Measurements from ENCODE around the gene PCDHGC3. TPM values are rescaled to one million over a fixed set of nuclear protein-coding genes. Genes with fewer than 3 reads are reported as not detected.

Gene PCDHGC3
- total RNA-seq, 1 experiment from 2014 or later: 1.2 TPM

- ATAC-seq (peak; percentile 84), DNase-seq (ENCODE audit: low read depth, low spot score) (peak; percentile 98)
- intact Hi-C loops (cut with micrococcal nuclease): no loop called here
- peak overlapping the region; percentile 69 for H3K4me2 ChIP-seq (ENCODE audit: low read length)
- CTCF ChIA-PET: interaction anchor here (0.6 to 2.3 kb wide), 14 partner anchors 9 to 329 kb away, joined by 3 to 33 read pairs (median 4); partner anchors contain the start of genes PCDHB10, PCDHB14, PCDHGA10 and TAF7
- POLR2A ChIA-PET: interaction anchor here (0.9 to 1.5 kb wide), 5 partner anchors 9 to 201 kb away, joined by 3 to 11 read pairs (median 4); partner anchors contain the start of genes PCDHGA10 and TAF7
- no peak overlapping the region for H2AFZ ChIP-seq (ENCODE audit: low read depth, low read length, poor library complexity, severe bottlenecking)
- peak overlapping the region; percentile 8 to 40 for H3K4me3 ChIP-seq (replicated peaks in 1 of 2; ENCODE audit: low read depth in 1 of 2, low read length in 2 of 2)
- H3K79me2 ChIP-seq (ENCODE audit: insufficient read depth, low read length): peaks cover 15% of the 10 kb centered on the region; the same call in 1 of the 2 replicates
- H3K9me2 ChIP-seq (ENCODE audit: insufficient read depth): no peaks in the 10 kb centered on the region
- H3K27ac ChIP-seq (ENCODE audit: low read depth, low read length): peak overlapping the region; percentile 80
- BruUV-seq (replicated peaks): no TSS peak
- no peaks in the 10 kb centered on the region for H3K9me3 ChIP-seq (ENCODE audit: control insufficient read depth in 1 of 2, insufficient read depth in 1 of 2, low read depth in 1 of 2, low read length in 2 of 2)
- H3K4me1 ChIP-seq (ENCODE audit: control insufficient read depth in 1 of 2, insufficient read depth in 2 of 2, low read length in 2 of 2): peaks cover 43 to 69% of the 10 kb centered on the region in 2 experiments
- peak overlapping the region; percentile 61 for H3K9ac ChIP-seq (ENCODE audit: low read length)
- RAD21 ChIA-PET (ENCODE audit: low non-redundant PET in 1 of 2, low total read pairs in 2 of 2, uncharacterized antibody in 2 of 2, unreplicated experiment in 2 of 2): interaction anchor here (1.6 to 4.0 kb wide), 2 partner anchors 108 kb away, joined by 5 to 17 read pairs; partner anchors contain the start of gene PCDHGA10 (in 2 of the 2)
- H4K20me1 ChIP-seq (ENCODE audit: insufficient read depth): no peaks in the 10 kb centered on the region
- peaks cover 7 to 52% of the 10 kb centered on the region in 2 experiments; a peak in 3 of 4 replicates for H3K36me3 ChIP-seq (ENCODE audit: control insufficient read depth in 1 of 2, insufficient read depth in 2 of 2, low read length in 2 of 2)
- H3K27me3 ChIP-seq (ENCODE audit: insufficient read depth, low read length): no peaks in the 10 kb centered on the region
- TF ChIP-seq YY1 (IDR thresholded peaks at IDR 0.05; ENCODE audit: extremely low read depth, insufficient replicate concordance, low read depth, low read length): no peak
- TF ChIP-seq EZH2phosphoT487 (IDR thresholded peaks at IDR 0.05; ENCODE audit: borderline replicate concordance): no peak
- TF ChIP-seq ZBTB33 (IDR thresholded peaks at IDR 0.05; ENCODE audit: extremely low read depth, insufficient replicate concordance, low read length): peak; percentile 70
- TF ChIP-seq SP1 (IDR thresholded peaks at IDR 0.05; ENCODE audit: low read depth): peak; percentile 98
- TF ChIP-seq POLR2AphosphoS5 (IDR thresholded peaks at IDR 0.05; ENCODE audit: low read depth, low read length): peak; percentile 69; the same call in 1 of the 2 replicates
- TF ChIP-seq CTCF (IDR thresholded peaks at IDR 0.05 in 2 of 3, conservative IDR thresholded peaks at IDR 0.05 in 1 of 3; ENCODE audit: borderline replicate concordance in 1 of 3, insufficient read depth in 1 of 3, low read depth in 2 of 3, low read length in 2 of 3): no peak
- no peak for TF ChIP-seq RAD21 (IDR thresholded peaks at IDR 0.05; ENCODE audit: low read depth)
- peak; percentile 88; the same call in 1 of the 2 replicates for TF ChIP-seq ATF3 (IDR thresholded peaks at IDR 0.05)
- TF ChIP-seq ZFX (IDR thresholded peaks at IDR 0.05): no peak
- TF ChIP-seq JUND (IDR thresholded peaks at IDR 0.05): peak; percentile 99
- TF ChIP-seq ZNF274 (IDR thresholded peaks at IDR 0.05; ENCODE audit: low read depth, low read length): no peak
- TF ChIP-seq EGR1 (IDR thresholded peaks at IDR 0.05; ENCODE audit: low read depth): peak; percentile 52; the same call in 1 of the 2 replicates
- TF ChIP-seq SIN3A (IDR thresholded peaks at IDR 0.05; ENCODE audit: low read depth): peak; percentile 98
- TF ChIP-seq ELF1 (IDR thresholded peaks at IDR 0.05; ENCODE audit: borderline replicate concordance, low read depth): no peak; the same call in 1 of the 2 replicates
- no peak for TF ChIP-seq REST (IDR thresholded peaks at IDR 0.05; ENCODE audit: low read depth)
- peak; percentile 88 for TF ChIP-seq SRF (IDR thresholded peaks at IDR 0.05; ENCODE audit: low read depth)
- no peak for TF ChIP-seq TCF7L2 (IDR thresholded peaks at IDR 0.05; ENCODE audit: borderline replicate concordance, extremely low read depth, insufficient read depth, insufficient read length)
- peak; percentile 95 for TF ChIP-seq CEBPB (IDR thresholded peaks at IDR 0.05; ENCODE audit: low read depth)
These were observed 45.5 kb downstream of the PCDHGC3 start for GRCh38 chr5:141521244-141521781.
